Chondrocyte (in vitro differentiated cells): ENCODE data around the gene ZNHIT2. TPM values are rescaled to one million over a fixed set of nuclear protein-coding genes. Genes with fewer than 3 reads are reported as not detected.
A peak's percentile ranks its signal among the peaks of the same experiment; 100 is the strongest.

Source experiments
- DNase-seq: peaks from one replicate; pipeline ENCODE4 v3.0.0; 2021; ENCODE audit warnings: mixed read lengths, low spot score
- H3K27ac Mint-ChIP-seq: one replicate; pipeline ENCODE4 v1.8.0; 2021; ENCODE audit warnings: mild to moderate bottlenecking, moderate library complexity, mixed read lengths; ENCODE audit not compliant: unreplicated experiment
- H3K27me3 Mint-ChIP-seq: 2 replicates; pipeline ENCODE4 v1.8.0; 2021; ENCODE audit warnings: low read depth, mixed read lengths
- H3K36me3 Mint-ChIP-seq: 2 replicates; pipeline ENCODE4 v1.8.0; 2021; ENCODE audit warnings: low read depth, mixed read lengths
- H3K4me1 Mint-ChIP-seq: 2 replicates; pipeline ENCODE4 v1.8.0; 2021; ENCODE audit warnings: low read depth, mild to moderate bottlenecking, mixed read lengths
- H3K4me3 Mint-ChIP-seq: one replicate; pipeline ENCODE4 v1.8.0; 2021; ENCODE audit warnings: mild to moderate bottlenecking, moderate library complexity, mixed read lengths; ENCODE audit not compliant: unreplicated experiment
- H3K9me3 Mint-ChIP-seq: 2 replicates; pipeline ENCODE4 v1.8.0; 2021; ENCODE audit warnings: low read depth, mixed read lengths
- CTCF ChIP-seq: fragments of 200-600 bp; sonication (generic); IDR thresholded peaks from 2 replicates; pipeline ENCODE4 v1.5.0; 2021; ENCODE audit warnings: antibody characterized with exemption, mild to moderate bottlenecking, moderate library complexity
- total RNA-seq: library from RNA; stranded (reverse); gene quantifications from 3 replicates; pipeline ENCODE4 v1.2.1, GENCODE V29; 2021

ZNHIT2 gene
- total RNA-seq, 1 donor from 2014 or later = 7.9 TPM

- Mint-ChIP-seq H3K36me3 (peaks cover 10% of the 10 kb centered on the region), H3K27me3 (no peaks in the 10 kb centered on the region), H3K9me3 (no peaks in the 10 kb centered on the region), H3K27ac (no peak overlapping the region), H3K4me1 (peaks cover 21% of the 10 kb centered on the region), H3K4me3 (no peak overlapping the region)
- no peak for TF ChIP-seq CTCF
- peak; percentile 90 for DNase-seq
These were observed 13.3 kb upstream of the ZNHIT2 start for GRCh38 chr11:65130631-65131416.

GRCh38 chr11:65129649-65130441 is 12.3 kb upstream of the ZNHIT2 start:
- no peak for TF ChIP-seq CTCF
- H3K4me3 Mint-ChIP-seq = no peak overlapping the region
- H3K9me3 Mint-ChIP-seq = no peaks in the 10 kb centered on the region
- H3K27ac Mint-ChIP-seq = no peak overlapping the region
- no peaks in the 10 kb centered on the region for H3K27me3 Mint-ChIP-seq
- H3K4me1 Mint-ChIP-seq = peaks cover 14% of the 10 kb centered on the region
- H3K36me3 Mint-ChIP-seq = peaks cover 10% of the 10 kb centered on the region
- DNase-seq = peak; percentile 86

- H3K36me3 Mint-ChIP-seq = peaks cover 10% of the 10 kb centered on the region
- H3K27ac Mint-ChIP-seq = peak overlapping the region; percentile 17
- H3K9me3 Mint-ChIP-seq = no peaks in the 10 kb centered on the region
- peaks cover 15% of the 10 kb centered on the region for H3K4me1 Mint-ChIP-seq
- H3K27me3 Mint-ChIP-seq = no peaks in the 10 kb centered on the region
- DNase-seq = peak; percentile 93
- H3K4me3 Mint-ChIP-seq = no peak overlapping the region
- no peak for TF ChIP-seq CTCF
These were observed 11.0 kb upstream of the ZNHIT2 start for GRCh38 chr11:65128182-65129145.

GRCh38 chr11:65127473-65128181 is 10.1 kb upstream of the ZNHIT2 start:
- no peak for TF ChIP-seq CTCF
- Mint-ChIP-seq H3K27me3 (no peaks in the 10 kb centered on the region), H3K27ac (no peak overlapping the region), H3K4me3 (no peak overlapping the region), H3K36me3 (peaks cover 10% of the 10 kb centered on the region), H3K9me3 (no peaks in the 10 kb centered on the region), H3K4me1 (peaks cover 12% of the 10 kb centered on the region)
- DNase-seq = peak; percentile 59
